Peyer's patch (tissue), 4 donors: Measurements from ENCODE around the gene PRDM13. TPM values are rescaled to one million over a fixed set of nuclear protein-coding genes. Genes with fewer than 3 reads are reported as not detected.
"Not testable (repeated sequence)": the region's sequence is repeated elsewhere in the genome, so short reads cannot be mapped to it uniquely, and the experiment has no call there.

Source experiments
- DNase-seq, 3 donors: peaks; one replicate each; pipeline ENCODE4 v3.0.0-alpha.2; 2017 to 2019
- H3K27ac ChIP-seq, 4 donors: fragments of 200-600 bp; sonication (generic); one replicate each; pipeline ENCODE4 v1.5.1; 2016 to 2019
- H3K27me3 ChIP-seq, 2 donors: fragments of 200-600 bp; sonication (generic); one replicate each; pipeline ENCODE4 v1.5.1; 2019
- H3K36me3 ChIP-seq, 3 donors: fragments of 200-600 bp; sonication (generic); one replicate each; pipeline ENCODE4 v1.5.1; 2016 to 2019
- H3K4me1 ChIP-seq, 4 donors: fragments of 200-600 bp; sonication (generic); one replicate each; pipeline ENCODE4 v1.5.1; 2016 to 2019
- H3K4me3 ChIP-seq, 4 donors: fragments of 200-600 bp; sonication (generic); 1 replicate in 3 of 4; 2 replicates in 1 of 4; pipeline ENCODE4 v1.5.1; 2016 to 2019; ENCODE audit warnings: mild to moderate bottlenecking in 1 of 4
- H3K9me3 ChIP-seq, 4 donors: fragments of 200-600 bp; sonication (generic); one replicate each; pipeline ENCODE4 v1.5.1; 2016 to 2019; ENCODE audit warnings: mild to moderate bottlenecking in 1 of 4
- POLR2A ChIP-seq, 2 donors: fragments of 450-650 bp; IDR thresholded peaks; one replicate each; pipeline ENCODE4 v1.5.1; 2017; ENCODE audit warnings: antibody characterized with exemption in 2 of 2, mild to moderate bottlenecking in 2 of 2, moderate library complexity in 2 of 2
- small RNA-seq, 2 donors: library from RNA; depleted of rRNA; stranded (forward); fragments of <200 nt; gene quantifications; one replicate each; pipeline ENCODE3, GENCODE V24; 2016
- total RNA-seq, 4 donors: library from RNA; depleted of rRNA; stranded (reverse); fragments of >200 nt; gene quantifications; one replicate each; pipeline ENCODE4 v1.1.0, GENCODE V29; 2016
- TF ChIP-seq, protein P1 (sequence below), 6 experiments: fragments of 450-650 bp in 4 of 6; fragments of 200-600 bp in 2 of 6; sonication (generic) in 1 of 6; IDR thresholded peaks; one replicate each; pipeline ENCODE4 v1.5.1; 2017 to 2019; ENCODE audit warnings: antibody characterized with exemption in 6 of 6, mild to moderate bottlenecking in 3 of 6, moderate library complexity in 1 of 6

Gene PRDM13
- total RNA-seq, 4 donors from 2014 or later = not detected

DNA sequence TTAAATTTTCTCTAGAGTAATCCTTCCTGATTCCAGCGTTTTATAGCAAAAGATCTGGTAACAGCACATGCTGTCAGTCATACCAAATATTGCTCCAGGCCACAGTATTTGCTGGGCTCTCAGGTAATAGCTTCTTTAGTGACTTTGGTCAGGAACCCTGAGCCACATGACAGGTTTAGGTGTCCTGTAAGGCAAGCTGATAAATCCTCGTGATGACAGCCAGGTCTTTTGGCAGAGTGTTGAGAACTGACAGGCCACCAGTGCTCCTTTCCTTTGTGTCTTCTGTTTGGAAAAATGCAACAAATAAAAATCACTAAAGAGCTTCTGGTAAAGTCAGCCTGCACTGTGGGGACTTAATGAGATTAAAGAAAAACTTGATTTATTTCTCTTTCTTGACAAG, 34.6 kb downstream of the PRDM13 start:
- Histone ChIP-seq H3K27ac (no peak overlapping the region), H3K4me3 (no peak overlapping the region), H3K27me3 (no peaks in the 10 kb centered on the region), H3K36me3 (no peaks in the 10 kb centered on the region), H3K4me1 (no peaks in the 10 kb centered on the region), H3K9me3 (no peaks in the 10 kb centered on the region)
- TF ChIP-seq, protein P1, sequence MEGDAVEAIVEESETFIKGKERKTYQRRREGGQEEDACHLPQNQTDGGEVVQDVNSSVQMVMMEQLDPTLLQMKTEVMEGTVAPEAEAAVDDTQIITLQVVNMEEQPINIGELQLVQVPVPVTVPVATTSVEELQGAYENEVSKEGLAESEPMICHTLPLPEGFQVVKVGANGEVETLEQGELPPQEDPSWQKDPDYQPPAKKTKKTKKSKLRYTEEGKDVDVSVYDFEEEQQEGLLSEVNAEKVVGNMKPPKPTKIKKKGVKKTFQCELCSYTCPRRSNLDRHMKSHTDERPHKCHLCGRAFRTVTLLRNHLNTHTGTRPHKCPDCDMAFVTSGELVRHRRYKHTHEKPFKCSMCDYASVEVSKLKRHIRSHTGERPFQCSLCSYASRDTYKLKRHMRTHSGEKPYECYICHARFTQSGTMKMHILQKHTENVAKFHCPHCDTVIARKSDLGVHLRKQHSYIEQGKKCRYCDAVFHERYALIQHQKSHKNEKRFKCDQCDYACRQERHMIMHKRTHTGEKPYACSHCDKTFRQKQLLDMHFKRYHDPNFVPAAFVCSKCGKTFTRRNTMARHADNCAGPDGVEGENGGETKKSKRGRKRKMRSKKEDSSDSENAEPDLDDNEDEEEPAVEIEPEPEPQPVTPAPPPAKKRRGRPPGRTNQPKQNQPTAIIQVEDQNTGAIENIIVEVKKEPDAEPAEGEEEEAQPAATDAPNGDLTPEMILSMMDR (IDR thresholded peaks at IDR 0.05) = no peak
- TF ChIP-seq POLR2A (IDR thresholded peaks at IDR 0.05) = no peak
- no peak for DNase-seq

DNA sequence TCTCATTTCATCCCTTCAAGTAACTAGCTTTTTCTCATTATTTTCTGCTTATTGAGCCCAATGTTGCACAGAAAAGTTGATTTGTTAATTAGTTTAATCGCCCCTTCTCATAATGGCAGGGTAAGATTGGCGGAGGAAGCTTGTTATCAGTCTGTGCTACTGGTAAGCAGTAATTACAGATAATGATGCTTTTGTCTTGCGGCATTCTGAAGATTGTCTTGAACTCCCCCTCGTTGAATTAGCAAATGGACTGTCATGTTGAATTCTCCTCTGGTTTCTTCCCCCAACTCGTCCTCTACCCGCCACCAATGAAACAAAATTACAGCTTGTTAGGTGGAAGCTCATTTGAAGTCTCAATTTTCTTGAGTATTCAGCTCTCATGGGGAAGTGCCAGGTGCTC, 39.4 kb downstream of the PRDM13 start:
- DNase-seq = no peak
- TF ChIP-seq POLR2A (IDR thresholded peaks at IDR 0.05) = no peak
- TF ChIP-seq, protein P1 (IDR thresholded peaks at IDR 0.05) = no peak
- Histone ChIP-seq H3K9me3 (no peaks in the 10 kb centered on the region), H3K4me3 (no peak overlapping the region), H3K27ac (no peak overlapping the region), H3K27me3 (no peaks in the 10 kb centered on the region), H3K4me1 (no peaks in the 10 kb centered on the region), H3K36me3 (no peaks in the 10 kb centered on the region)

GRCh38 chr6:99650091-99650571, 43.5 kb downstream of the PRDM13 start:
- not testable (repeated sequence) for H3K4me3 ChIP-seq, H3K4me1 ChIP-seq, H3K36me3 ChIP-seq, DNase-seq, H3K27ac ChIP-seq, H3K9me3 ChIP-seq, H3K27me3 ChIP-seq

- DNase-seq = no peak
- Histone ChIP-seq H3K27me3 (no peaks in the 10 kb centered on the region), H3K4me3 (no peak overlapping the region), H3K27ac (no peak overlapping the region), H3K9me3 (no peaks in the 10 kb centered on the region), H3K36me3 (no peaks in the 10 kb centered on the region), H3K4me1 (no peaks in the 10 kb centered on the region)
- no peak for TF ChIP-seq POLR2A (IDR thresholded peaks at IDR 0.05)
- TF ChIP-seq, protein P1 (IDR thresholded peaks at IDR 0.05) = no peak
These were observed 53.6 kb downstream of the PRDM13 start for GRCh38 chr6:99660206-99660605.

DNA sequence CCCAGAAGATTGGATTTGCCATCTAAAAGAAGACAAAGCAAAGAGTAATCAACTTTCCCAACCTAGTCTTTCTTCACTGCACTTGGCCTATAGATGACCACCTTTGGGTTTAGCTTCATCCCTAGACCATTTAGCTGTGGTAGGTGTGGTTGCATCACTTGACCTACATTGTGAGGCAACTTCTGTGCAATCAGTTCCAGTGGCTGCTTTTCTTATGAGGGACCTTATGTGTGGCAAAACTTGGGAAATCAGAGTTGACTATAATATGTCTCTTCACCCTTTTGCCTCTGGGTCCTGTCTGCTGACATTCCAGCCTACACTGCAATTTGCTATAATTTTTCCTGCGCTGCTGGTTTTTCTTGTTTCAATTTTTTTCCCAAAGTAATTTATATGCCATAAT, 55.2 kb downstream of the PRDM13 start:
- H3K36me3 ChIP-seq = no peaks in the 10 kb centered on the region
- no peaks in the 10 kb centered on the region for H3K4me1 ChIP-seq
- H3K9me3 ChIP-seq = no peaks in the 10 kb centered on the region
- H3K27ac ChIP-seq = no peak overlapping the region
- DNase-seq = no peak
- TF ChIP-seq, protein P1 (IDR thresholded peaks at IDR 0.05) = no peak
- TF ChIP-seq POLR2A (IDR thresholded peaks at IDR 0.05) = no peak
- H3K4me3 ChIP-seq = no peak overlapping the region
- H3K27me3 ChIP-seq = no peaks in the 10 kb centered on the region

DNA sequence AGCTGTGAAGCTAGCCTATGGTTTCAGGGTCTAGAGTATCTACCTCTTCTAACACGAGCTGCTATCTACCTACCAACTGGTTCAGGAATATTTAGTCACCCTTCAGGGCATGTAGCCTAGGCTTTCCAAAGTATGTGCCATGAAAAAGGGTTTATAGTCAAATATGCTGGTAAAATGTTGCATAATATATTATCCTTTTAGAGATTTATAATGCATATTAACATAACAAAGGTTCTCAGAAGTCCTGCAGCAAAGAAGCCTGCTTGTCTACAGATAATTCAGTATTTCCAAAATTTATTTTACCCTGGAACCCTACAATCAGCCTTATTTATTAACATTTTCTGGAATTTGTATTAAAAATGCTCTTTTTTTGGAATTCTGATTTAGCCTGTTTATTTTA, 56.0 kb downstream of the PRDM13 start:
- DNase-seq = no peak
- H3K4me1 ChIP-seq = no peaks in the 10 kb centered on the region
- H3K27me3 ChIP-seq = no peaks in the 10 kb centered on the region
- H3K36me3 ChIP-seq = no peaks in the 10 kb centered on the region
- no peak overlapping the region for H3K27ac ChIP-seq
- H3K9me3 ChIP-seq = no peaks in the 10 kb centered on the region
- no peak for TF ChIP-seq POLR2A (IDR thresholded peaks at IDR 0.05)
- TF ChIP-seq, protein P1 (IDR thresholded peaks at IDR 0.05) = no peak
- no peak overlapping the region for H3K4me3 ChIP-seq

Small RNA genes lying within 50 kb of the gene (small RNA-seq; reads per million reads assigned to genes)
- 0 reads per million in 2 donors for gene RF00019

Other genes starting within 250 kb of the PRDM13 start
- gene COQ3, start 212.6 kb upstream of the PRDM13 start, total RNA-seq = 1 to 10 TPM in 2 of 4 donors, under 1 TPM in 1, not detected in 1; 0.95 to 7.2 (median 1.7) TPM
- gene PNISR, start 181.5 kb upstream of the PRDM13 start, total RNA-seq = 100 to 1,000 TPM; 141 to 486 (median 204) TPM
- 100 to 1,000 TPM in 1 of 4 donors, 10 to 100 TPM in 3; 21.7 to 104 (median 28.7) TPM for gene USP45, start 91.4 kb upstream of the PRDM13 start, total RNA-seq
- 10 to 100 TPM; 35.8 to 45.5 (median 40.9) TPM for gene CCNC, start 38.2 kb upstream of the PRDM13 start, total RNA-seq